ENCODE data around the gene GMDS. TPM values are rescaled to one million over a fixed set of nuclear protein-coding genes. Genes with fewer than 3 reads are reported as not detected.

The GMDS gene
- total RNA-seq, 1 experiment from 2014 or later: 35.0 TPM

DNA sequence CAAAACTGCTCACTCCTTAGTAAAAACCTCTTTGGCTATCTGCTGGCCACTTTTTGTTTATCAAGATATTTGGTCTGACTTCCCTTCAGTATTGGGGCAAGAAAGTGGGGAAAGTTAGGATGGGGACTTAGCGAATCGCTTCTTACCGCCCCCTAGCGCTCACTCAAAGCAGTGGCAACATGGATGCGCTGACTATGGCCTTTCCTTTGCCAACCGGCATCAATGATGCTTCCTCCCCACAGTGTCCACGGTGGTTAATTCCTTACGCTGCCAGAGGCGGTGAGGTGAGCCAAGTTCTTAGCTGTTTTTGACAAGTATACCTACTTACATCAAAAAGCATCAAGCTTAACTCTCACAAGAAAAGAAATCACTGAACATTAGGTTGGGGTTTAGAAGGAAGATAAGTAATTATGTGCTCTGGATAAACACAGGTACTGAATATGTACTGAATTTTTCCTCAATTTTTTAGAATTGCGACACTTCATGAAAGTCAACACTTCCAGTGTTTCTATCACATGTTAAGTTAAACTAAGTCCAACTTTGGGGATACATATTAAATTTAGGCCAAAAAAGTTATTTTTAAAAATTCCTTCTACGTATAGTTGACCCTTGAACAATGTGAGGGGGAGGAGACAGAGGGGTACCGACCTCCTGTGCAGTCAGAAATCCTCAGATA is 86.7 kb downstream of the GMDS start:
- H3K4me3 Mint-ChIP-seq: no peak overlapping the region
- no peak for TF ChIP-seq SMAD3 (CRISPR knock-in tag; IDR thresholded peaks at IDR 0.05; ENCODE audit: borderline replicate concordance)
- TF ChIP-seq, protein P1, sequence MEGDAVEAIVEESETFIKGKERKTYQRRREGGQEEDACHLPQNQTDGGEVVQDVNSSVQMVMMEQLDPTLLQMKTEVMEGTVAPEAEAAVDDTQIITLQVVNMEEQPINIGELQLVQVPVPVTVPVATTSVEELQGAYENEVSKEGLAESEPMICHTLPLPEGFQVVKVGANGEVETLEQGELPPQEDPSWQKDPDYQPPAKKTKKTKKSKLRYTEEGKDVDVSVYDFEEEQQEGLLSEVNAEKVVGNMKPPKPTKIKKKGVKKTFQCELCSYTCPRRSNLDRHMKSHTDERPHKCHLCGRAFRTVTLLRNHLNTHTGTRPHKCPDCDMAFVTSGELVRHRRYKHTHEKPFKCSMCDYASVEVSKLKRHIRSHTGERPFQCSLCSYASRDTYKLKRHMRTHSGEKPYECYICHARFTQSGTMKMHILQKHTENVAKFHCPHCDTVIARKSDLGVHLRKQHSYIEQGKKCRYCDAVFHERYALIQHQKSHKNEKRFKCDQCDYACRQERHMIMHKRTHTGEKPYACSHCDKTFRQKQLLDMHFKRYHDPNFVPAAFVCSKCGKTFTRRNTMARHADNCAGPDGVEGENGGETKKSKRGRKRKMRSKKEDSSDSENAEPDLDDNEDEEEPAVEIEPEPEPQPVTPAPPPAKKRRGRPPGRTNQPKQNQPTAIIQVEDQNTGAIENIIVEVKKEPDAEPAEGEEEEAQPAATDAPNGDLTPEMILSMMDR (IDR thresholded peaks at IDR 0.05): peak; percentile 77
- H3K27ac Mint-ChIP-seq: no peak overlapping the region
- DNase-seq (ENCODE audit: low spot score) (peak; percentile 81), ATAC-seq (peak; percentile 100)
- peaks cover 5% of the 10 kb centered on the region; the same call in 1 of the 2 replicates for H3K36me3 Mint-ChIP-seq
- H3K4me1 Mint-ChIP-seq: peaks cover 19% of the 10 kb centered on the region
- H3K9me3 Mint-ChIP-seq: peaks cover 6% of the 10 kb centered on the region; the same call in 1 of the 2 replicates
- H3K27me3 Mint-ChIP-seq (ENCODE audit: low read depth): no peaks in the 10 kb centered on the region
- POLR2A ChIA-PET: no interaction called here
- CTCF ChIA-PET: interaction anchor here (0.5 to 1.1 kb wide), 28 partner anchors 10 to 552 kb away, joined by 3 to 11 read pairs (median 3); no protein-coding TSS in a partner anchor

DNA sequence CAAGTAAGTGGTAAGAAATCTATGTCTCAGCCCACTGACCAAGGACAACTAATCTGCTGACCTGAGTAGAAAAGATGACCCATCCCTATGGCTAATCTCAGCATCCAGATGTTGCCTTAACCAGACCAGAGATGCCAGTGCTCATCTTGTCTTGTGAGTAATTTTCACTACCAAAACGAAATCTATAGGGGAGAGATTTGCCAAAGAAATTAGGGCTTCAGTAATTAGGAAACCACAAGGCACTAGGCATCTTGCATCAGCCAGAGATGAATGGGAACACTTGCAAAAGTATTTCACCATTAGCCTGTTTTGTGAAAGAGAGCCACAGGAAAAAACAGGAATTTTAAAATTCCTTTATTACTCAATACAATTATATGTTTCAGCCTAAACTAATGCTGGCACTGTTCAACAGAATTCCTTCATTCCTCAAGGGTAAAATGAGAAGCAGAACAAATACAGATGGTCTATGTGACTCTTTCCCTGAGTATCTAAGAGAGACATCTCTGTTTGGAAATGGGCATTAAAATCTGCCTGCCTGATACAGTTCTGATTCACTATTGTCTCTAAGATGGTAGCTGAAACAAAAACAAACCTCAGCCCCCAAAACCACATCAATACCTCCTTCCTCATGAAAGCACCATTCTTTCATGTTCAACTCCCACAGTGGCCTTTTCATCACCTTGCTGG is 87.8 kb downstream of the GMDS start:
- no peak for ATAC-seq
- no peak overlapping the region for H3K4me3 Mint-ChIP-seq
- no peak for DNase-seq (ENCODE audit: low spot score)
- TF ChIP-seq GRHL2 (CRISPR knock-in tag; IDR thresholded peaks at IDR 0.05; ENCODE audit: insufficient replicate concordance, severe bottlenecking) (no peak), FOXP1 (CRISPR knock-in tag; IDR thresholded peaks at IDR 0.05; ENCODE audit: borderline replicate concordance) (no peak), JAZF1 (CRISPR knock-in tag; IDR thresholded peaks at IDR 0.05) (no peak), ZNF263 (CRISPR knock-in tag; IDR thresholded peaks at IDR 0.05; ENCODE audit: low read depth) (no peak), ELF4 (CRISPR knock-in tag; IDR thresholded peaks at IDR 0.05; ENCODE audit: low read depth) (no peak), TCF7 (CRISPR knock-in tag; IDR thresholded peaks at IDR 0.05; ENCODE audit: low read depth) (no peak), PRRX2 (CRISPR knock-in tag; IDR thresholded peaks at IDR 0.05) (no peak), ETV6 (CRISPR knock-in tag; IDR thresholded peaks at IDR 0.05) (no peak), GABPB1 (CRISPR knock-in tag; IDR thresholded peaks at IDR 0.05) (no peak; the same call in 1 of the 2 replicates), IRF2 (CRISPR knock-in tag; IDR thresholded peaks at IDR 0.05; ENCODE audit: borderline replicate concordance, low read depth) (no peak), ZNF219 (CRISPR knock-in tag; IDR thresholded peaks at IDR 0.05; ENCODE audit: borderline replicate concordance) (no peak), NR3C1 (CRISPR knock-in tag; conservative IDR thresholded peaks at IDR 0.05; ENCODE audit: low read depth) (no peak)
- TF ChIP-seq, protein P2, sequence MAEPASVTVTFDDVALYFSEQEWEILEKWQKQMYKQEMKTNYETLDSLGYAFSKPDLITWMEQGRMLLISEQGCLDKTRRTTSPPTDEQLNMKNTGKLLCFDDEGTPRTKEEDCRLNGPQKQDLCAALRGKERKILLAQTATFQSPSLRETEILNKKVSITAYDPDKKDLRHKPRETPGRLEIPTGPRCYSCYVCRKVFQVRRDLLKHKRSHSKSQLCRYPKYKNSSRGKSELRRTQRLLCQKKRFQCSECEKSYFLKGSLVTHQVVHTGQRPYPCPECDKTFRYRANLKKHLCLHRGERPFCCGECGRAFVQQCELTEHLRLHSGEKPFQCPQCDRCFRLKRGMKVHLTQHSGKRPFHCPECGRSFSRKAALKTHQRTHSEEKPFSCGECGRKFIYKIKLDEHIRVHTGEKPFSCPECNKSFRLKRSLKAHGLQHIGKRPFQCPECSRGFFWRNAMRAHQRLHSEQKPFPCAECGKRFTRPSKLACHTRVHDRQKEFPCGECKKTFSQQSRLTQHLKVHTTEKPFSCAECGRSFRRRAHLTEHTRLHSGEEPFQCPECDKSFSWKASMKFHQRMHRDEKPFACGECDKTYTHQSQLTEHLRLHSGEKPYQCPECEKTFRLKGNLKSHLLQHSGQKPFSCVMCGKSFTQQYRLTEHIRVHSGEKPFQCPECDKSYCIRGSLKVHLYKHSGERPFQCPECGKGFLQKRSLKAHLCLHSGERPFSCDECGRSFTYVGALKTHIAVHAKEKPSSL (CRISPR knock-in tag; conservative IDR thresholded peaks at IDR 0.05): no peak
- TF ChIP-seq, protein P3, sequence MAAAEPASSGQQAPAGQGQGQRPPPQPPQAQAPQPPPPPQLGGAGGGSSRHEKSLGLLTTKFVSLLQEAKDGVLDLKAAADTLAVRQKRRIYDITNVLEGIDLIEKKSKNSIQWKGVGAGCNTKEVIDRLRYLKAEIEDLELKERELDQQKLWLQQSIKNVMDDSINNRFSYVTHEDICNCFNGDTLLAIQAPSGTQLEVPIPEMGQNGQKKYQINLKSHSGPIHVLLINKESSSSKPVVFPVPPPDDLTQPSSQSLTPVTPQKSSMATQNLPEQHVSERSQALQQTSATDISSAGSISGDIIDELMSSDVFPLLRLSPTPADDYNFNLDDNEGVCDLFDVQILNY (CRISPR knock-in tag; IDR thresholded peaks at IDR 0.05): no peak
- TF ChIP-seq, protein P4, sequence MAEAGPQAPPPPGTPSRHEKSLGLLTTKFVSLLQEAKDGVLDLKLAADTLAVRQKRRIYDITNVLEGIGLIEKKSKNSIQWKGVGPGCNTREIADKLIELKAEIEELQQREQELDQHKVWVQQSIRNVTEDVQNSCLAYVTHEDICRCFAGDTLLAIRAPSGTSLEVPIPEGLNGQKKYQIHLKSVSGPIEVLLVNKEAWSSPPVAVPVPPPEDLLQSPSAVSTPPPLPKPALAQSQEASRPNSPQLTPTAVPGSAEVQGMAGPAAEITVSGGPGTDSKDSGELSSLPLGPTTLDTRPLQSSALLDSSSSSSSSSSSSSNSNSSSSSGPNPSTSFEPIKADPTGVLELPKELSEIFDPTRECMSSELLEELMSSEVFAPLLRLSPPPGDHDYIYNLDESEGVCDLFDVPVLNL (CRISPR knock-in tag; IDR thresholded peaks at IDR 0.05; ENCODE audit: borderline replicate concordance, low read depth): no peak
- TF ChIP-seq, protein P5, sequence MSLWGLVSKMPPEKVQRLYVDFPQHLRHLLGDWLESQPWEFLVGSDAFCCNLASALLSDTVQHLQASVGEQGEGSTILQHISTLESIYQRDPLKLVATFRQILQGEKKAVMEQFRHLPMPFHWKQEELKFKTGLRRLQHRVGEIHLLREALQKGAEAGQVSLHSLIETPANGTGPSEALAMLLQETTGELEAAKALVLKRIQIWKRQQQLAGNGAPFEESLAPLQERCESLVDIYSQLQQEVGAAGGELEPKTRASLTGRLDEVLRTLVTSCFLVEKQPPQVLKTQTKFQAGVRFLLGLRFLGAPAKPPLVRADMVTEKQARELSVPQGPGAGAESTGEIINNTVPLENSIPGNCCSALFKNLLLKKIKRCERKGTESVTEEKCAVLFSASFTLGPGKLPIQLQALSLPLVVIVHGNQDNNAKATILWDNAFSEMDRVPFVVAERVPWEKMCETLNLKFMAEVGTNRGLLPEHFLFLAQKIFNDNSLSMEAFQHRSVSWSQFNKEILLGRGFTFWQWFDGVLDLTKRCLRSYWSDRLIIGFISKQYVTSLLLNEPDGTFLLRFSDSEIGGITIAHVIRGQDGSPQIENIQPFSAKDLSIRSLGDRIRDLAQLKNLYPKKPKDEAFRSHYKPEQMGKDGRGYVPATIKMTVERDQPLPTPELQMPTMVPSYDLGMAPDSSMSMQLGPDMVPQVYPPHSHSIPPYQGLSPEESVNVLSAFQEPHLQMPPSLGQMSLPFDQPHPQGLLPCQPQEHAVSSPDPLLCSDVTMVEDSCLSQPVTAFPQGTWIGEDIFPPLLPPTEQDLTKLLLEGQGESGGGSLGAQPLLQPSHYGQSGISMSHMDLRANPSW (CRISPR knock-in tag; conservative IDR thresholded peaks at IDR 0.05; ENCODE audit: low read depth): no peak
- H3K36me3 Mint-ChIP-seq: no peaks in the 10 kb centered on the region
- H3K4me1 Mint-ChIP-seq: peaks cover 18% of the 10 kb centered on the region
- CTCF ChIA-PET: no interaction called here
- no peaks in the 10 kb centered on the region for H3K9me3 Mint-ChIP-seq
- POLR2A ChIA-PET: no interaction called here
- no peak overlapping the region for H3K27ac Mint-ChIP-seq
- H3K27me3 Mint-ChIP-seq (ENCODE audit: low read depth): no peaks in the 10 kb centered on the region

Data from WTC11 (cell line).